HG03460 (cell line): ENCODE measurements around the gene KLHL3.

Experiments used
- ATAC-seq: cut with Tn5 transposase; IDR thresholded peaks from one replicate; pipeline ENCODE4 v1.9.1; 2021; ENCODE audit not compliant: unreplicated experiment

The KLHL3 gene

GRCh38 chr5:137635521-137635921 is 100.4 kb downstream of the KLHL3 start:
- no peak for ATAC-seq

DNA sequence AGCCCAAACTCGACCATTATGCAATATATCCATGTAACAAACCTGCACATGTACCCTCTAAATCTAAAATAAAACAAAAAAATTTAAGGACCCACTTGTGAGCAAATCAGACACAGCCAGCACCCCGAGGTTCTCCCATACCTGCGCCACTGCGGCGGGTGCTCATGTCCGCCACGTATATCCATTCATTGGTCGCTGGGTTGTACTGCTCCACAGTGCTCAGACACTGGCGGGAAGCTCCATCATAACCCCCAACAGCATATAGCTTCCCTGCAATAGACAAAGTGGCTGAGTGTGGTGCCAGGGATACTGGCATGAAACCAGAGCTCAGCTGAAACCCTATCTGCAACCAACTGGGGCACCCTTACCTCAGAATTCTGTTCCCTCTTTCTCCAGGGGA is 102.0 kb downstream of the KLHL3 start:
- no peak for ATAC-seq

DNA sequence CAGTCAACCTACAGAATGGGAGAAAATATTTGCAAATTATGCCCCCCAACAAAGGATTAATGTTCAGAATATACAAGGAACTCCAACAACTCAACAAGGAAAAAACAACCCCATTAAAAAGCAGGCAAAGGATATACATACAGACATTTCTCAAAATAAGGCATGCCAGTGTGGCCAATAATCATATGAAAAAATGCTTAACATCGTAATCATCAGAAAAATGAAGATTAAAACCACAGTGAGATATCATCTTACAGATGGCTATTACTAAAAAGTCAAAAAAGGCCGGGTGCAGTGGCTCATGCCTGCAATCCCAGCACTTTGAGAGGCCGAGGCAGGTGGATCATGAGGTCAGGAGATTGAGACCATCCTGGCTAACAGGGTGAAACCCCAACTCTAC is 103.2 kb downstream of the KLHL3 start:
- ATAC-seq: no peak

GRCh38 chr5:137631453-137631852 is 104.4 kb downstream of the KLHL3 start:
- ATAC-seq: no peak

DNA sequence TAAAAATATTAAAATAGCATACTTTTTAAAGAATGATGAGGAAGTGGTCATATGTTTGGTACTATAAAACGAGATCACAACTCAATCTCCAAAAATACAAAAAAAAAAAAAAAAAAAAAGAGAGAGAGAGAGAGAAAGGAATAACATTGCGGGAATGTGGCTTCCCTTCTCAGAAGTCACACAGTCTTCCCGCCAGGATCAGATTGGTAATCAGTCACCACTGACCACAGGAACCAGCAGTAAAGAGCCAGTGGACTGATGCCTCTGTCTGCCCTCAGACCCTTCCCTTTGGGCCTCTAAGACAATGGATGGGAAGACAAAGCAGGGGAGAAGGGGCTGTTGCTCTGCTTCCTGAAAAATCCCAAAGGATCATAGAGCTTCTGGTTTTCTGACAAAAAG is 104.9 kb downstream of the KLHL3 start:
- no peak for ATAC-seq

DNA sequence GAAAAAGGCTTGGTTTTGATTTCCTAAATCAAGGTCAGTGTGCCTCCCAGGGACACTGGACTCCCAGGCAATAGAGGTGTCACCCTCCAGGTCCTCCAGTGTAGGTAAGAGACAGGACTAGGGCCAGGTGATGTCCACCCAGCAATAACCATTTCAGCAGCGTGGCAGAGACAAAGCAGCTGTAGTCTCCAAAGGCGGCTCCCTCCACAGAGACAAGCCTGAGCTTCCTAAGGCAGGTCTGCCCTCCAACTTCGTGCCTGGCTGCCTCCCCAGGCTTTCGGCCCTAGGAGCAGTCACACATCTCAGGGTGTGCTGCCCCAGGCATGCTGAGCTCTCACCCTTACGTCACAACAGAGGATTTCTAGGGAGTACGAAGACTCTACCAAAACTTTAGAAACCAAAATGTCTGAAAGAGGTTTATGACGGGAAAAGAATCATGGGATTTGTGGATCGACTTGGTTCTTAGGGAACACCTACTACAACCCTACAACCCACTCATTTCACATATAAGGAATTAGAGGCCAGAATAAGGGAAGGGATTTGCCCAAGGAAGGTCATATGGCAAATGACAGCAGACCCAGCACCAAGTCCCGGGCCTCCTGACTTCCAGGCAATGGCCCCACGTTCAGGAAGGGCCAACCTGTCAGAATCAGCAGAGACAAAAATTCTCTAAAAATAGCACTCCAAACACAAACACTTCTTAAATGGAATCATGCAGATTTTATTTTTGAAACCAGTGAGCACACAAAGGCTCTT is 105.5 kb downstream of the KLHL3 start:
- no peak for ATAC-seq

- peak; percentile 83 for ATAC-seq
These were observed 106.2 kb downstream of the KLHL3 start for GRCh38 chr5:137629646-137630045.

GRCh38 chr5:137627706-137628105 is 108.2 kb downstream of the KLHL3 start:
- no peak for ATAC-seq

- ATAC-seq: no peak
These were observed 108.6 kb downstream of the KLHL3 start for GRCh38 chr5:137627293-137627692.

GRCh38 chr5:137624786-137625349 is 111.0 kb downstream of the KLHL3 start:
- ATAC-seq: no peak

DNA sequence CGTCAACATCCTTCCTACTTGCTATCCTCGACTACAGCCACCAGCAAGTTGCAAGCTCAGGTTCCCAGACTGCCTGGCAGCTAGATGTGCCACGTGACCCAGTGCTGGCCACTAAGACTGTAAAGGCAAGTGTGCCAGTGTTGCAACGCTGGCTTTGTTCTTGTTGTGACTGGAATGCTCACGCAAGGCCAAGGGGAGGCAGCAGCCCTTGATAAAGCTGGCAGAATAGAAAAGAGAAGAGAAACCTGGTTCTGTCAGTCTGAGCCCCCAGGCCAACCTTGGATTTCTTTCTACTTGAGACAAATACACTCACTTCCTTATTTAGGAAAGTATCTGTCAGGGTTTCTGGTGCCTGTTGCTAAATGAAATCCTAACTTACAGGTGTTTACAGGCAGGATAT is 113.0 kb downstream of the KLHL3 start:
- no peak for ATAC-seq

GRCh38 chr5:137621861-137622823 is 113.7 kb downstream of the KLHL3 start:
- ATAC-seq: no peak

DNA sequence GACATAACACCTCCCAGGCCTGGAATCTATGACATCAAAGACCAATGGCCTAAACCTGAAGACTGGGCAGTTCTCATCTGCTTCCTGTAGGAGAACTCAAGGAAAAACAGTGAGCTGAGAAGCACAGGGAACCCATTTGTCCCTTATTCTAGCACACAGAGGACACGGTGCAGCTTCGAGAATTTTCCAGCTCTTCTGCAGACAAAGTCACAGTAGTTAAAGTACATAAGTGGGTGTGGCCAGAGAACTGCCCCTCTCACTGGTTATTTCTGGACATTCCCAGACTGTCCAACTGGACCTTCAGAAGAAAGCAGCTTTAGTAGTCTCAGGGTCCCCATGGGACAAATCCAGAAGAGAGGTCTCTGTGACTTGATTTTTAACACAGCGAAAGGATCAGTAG is 114.6 kb downstream of the KLHL3 start:
- ATAC-seq: no peak

DNA sequence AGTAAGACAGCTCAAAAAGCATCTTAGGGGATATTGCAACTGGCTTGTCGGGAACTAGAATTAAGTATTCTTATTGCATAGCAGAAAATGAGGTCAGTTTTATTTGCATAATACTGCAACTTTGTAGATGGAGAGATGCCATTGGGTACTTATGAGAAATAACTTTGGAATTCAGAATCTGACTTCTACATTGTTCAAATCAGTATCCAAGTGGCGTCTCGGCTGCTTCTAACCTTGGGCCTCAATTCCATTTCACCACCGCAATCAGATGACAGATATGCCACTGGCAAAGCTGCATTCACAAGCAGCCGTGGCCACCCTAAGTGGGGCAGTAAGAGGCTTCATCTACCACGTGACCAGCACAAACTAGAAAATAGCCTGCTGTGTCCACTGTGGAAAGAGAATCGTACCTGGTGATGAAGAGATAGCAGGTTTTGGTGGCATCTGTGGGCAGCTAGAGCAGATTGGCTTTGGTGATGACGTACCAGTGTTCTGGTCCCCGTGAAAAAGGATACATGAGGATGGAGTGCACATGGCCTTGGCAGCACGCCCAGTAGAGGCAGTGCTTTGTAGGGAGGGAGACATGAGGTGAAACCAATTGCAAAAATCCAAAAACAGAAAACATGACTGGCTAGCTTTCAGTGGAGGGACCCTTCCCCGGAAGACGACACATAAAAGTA is 116.6 kb downstream of the KLHL3 start:
- ATAC-seq: no peak

DNA sequence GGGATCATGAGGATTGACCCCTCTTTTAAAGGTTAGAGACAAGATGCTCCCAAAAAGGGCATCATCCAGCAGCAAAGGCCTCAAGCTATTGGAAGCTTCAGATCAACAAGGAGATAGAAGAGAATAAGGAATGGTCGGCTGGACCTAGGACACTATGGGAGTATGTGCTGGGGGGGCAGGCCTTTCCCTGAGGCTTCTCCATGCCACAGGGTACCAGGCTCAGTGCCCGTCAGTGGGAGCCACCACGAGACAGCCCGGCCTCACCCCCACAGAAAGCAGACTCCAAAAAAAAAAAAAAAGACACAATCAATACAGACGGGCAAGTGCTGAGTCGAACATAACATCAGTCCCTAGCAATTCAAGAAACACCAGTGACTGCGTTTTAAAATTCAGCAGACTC is 117.4 kb downstream of the KLHL3 start:
- no peak for ATAC-seq

DNA sequence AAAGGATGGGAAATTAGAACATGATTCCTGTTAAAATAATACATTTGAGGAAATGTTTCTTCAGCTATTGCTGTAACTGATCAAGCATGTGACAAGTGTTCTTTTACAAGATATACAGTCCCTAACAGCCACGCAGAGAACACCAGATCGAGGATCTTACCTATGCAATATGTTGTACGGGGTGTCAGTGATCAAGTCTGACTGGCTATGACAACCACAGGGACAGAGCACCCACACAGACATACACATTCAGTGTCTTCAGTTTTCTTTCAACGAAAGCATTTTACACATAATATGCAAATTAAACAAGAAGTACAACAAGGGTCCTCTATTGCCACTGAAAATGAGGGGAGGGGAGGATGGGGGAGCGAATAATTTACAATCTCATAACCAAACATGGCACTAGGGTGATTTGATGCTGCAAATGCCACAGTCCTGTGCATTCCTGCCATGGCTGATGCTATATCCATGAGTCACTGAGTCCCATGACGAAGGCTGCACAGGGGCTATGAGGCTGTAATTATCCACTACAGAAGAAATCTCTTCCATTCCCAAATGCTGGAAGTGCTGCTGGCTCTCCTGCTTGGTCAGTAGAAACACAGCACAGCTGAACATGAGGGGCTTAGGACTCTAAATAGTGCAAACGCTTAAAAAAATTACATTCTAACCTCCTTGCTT is 118.2 kb downstream of the KLHL3 start:
- ATAC-seq: no peak

- no peak for ATAC-seq
These were observed 119.8 kb downstream of the KLHL3 start for GRCh38 chr5:137616046-137616445.

GRCh38 chr5:137615171-137615775 is 120.6 kb downstream of the KLHL3 start:
- ATAC-seq: no peak

DNA sequence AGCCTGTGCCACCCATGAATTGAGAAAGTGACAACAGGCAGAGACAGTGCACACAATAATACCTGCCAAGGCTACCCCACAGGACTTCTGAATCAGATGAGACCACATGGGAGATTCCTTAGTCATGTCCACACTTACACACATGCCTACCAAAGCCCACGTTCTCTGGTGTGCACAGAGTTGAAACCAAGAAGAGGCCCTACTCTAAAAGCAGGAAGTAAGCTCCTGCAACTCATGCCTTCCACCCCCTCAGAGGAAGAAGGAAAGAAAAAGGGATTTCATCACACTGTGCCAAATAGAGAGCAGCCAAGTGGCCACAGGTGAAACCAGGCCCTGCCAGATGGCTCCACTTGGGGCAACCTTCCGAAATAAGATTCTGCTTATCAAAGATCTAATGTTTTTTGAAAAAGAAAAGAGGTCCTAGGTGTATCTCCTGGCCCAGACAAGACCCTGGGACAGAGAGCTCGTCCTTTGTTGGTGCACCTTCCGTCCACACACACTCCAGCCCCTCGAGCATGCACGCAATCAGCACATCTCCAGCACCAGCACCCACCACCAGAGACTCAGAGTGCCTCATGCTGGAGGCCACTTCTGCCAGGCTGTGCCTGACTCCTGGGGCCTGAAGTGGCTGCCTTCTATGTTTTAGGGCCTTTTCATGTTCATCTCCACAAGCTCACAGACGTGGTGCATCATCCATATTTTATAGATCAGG is 122.2 kb downstream of the KLHL3 start:
- no peak for ATAC-seq

DNA sequence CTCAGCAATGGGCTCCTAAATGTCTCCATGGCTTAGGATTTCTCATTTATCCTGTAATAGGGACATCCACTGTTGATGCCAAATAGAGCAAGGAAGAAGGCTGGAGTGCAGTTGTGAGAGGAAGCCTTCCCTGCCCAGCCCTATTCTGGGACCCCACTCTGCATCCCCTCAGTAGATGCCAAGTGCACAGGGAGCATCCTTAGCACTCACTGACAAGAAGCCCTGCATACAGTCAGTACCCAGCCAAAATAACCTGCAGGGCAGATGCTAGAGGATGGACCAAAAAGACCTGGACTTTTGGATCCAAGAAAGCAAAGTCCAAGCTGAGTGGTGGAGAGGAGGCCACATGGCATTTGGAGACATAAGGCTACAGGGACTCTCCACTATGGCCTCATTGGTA is 123.3 kb downstream of the KLHL3 start:
- ATAC-seq: no peak
